H1 (cell line): ENCODE results near the gene CAMTA1. TPM values are rescaled to one million over a fixed set of nuclear protein-coding genes. Genes with fewer than 3 reads are reported as not detected.

ENCODE experiments used
- CTCF ChIA-PET: fragments of 300-600 bp; sonication (Branson Sonifier 250); formaldehyde crosslinking; loops from one replicate; lab custom pipeline; 2021; ENCODE audit not compliant: partially characterized antibody; lab: Charles Lee
- POLR2A ChIA-PET: fragments of 300-600 bp; sonication (Branson Sonifier 250); formaldehyde crosslinking; loops from one replicate; lab custom pipeline; 2021; ENCODE audit warnings: inconsistent platforms; ENCODE audit not compliant: partially characterized antibody; lab: Charles Lee
- DNase-seq, 2 experiments: peaks; one replicate each; pipeline versions ENCODE4 v3.0.0 to v3.0.0-alpha.2; 2010 to 2022; ENCODE audit warnings: low spot score in 2 of 2, low read depth in 1 of 2, mixed read lengths in 1 of 2
- FAIRE-seq: peaks from 2 replicates; lab custom pipeline; 2011; peaks lifted over from hg19 to GRCh38; lab: Jason Lieb, UNC
- H2AFZ ChIP-seq: 2 replicates; pipeline ENCODE4 v1.8.1; 2012; ENCODE audit warnings: low read length, inconsistent platforms
- H2AK5ac ChIP-seq: 2 replicates; pipeline ENCODE4 v1.6.1; 2013; ENCODE audit warnings: low read depth, low read length
- H2BK120ac ChIP-seq: replicated peaks from 2 replicates; pipeline ENCODE3; 2013; ENCODE audit warnings: low read depth, low read length, inconsistent platforms
- H2BK12ac ChIP-seq: 2 replicates; pipeline ENCODE4 v1.6.1; 2013; ENCODE audit warnings: low read depth, low read length
- H2BK15ac ChIP-seq: 2 replicates; pipeline ENCODE4 v1.6.1; 2013; ENCODE audit warnings: low read length
- H2BK20ac ChIP-seq: 2 replicates; pipeline ENCODE4 v1.6.1; 2013; ENCODE audit warnings: low read length
- H2BK5ac ChIP-seq: 2 replicates; pipeline ENCODE4 v1.6.1; 2013; ENCODE audit warnings: low read depth, low read length
- H3K14ac ChIP-seq: 2 replicates; pipeline ENCODE4 v1.6.1; 2013; ENCODE audit warnings: inconsistent platforms; ENCODE audit not compliant: insufficient read length
- H3K18ac ChIP-seq: 2 replicates; pipeline ENCODE4 v1.6.1; 2013; ENCODE audit warnings: low read length; ENCODE audit errors: extremely low read depth
- H3K23ac ChIP-seq: 2 replicates; pipeline ENCODE4 v1.6.1; 2013; ENCODE audit warnings: inconsistent platforms; ENCODE audit not compliant: insufficient read length
- H3K23me2 ChIP-seq: 2 replicates; pipeline ENCODE4 v1.6.1; 2013; ENCODE audit warnings: low read depth, low read length
- H3K27ac ChIP-seq: 2 replicates; pipeline ENCODE4 v1.6.1; 2011; ENCODE audit warnings: low read depth, low read length, inconsistent platforms
- H3K27me3 ChIP-seq, 4 experiments: replicated peaks in 1 of 4; 1 replicate in 1 of 4; 2 replicates in 3 of 4; pipeline versions ENCODE4 v1.6.1 to v1.8.1; 2011 to 2013; ENCODE audit warnings: low read length in 3 of 4, mild to moderate bottlenecking in 3 of 4, inconsistent platforms in 2 of 4, mixed read lengths in 2 of 4, moderate library complexity in 1 of 4; ENCODE audit not compliant: control insufficient read depth in 3 of 4, insufficient read depth in 3 of 4; ENCODE audit errors: extremely low read depth in 1 of 4
- H3K36me3 ChIP-seq, 4 experiments: 2 replicates each; pipeline versions ENCODE4 v1.6.1 to v1.8.1; 2011 to 2013; ENCODE audit warnings: mild to moderate bottlenecking in 4 of 4, low read length in 3 of 4, moderate library complexity in 2 of 4, control low read depth in 1 of 4, inconsistent platforms in 1 of 4; ENCODE audit not compliant: insufficient read depth in 4 of 4, control insufficient read depth in 2 of 4
- H3K4ac ChIP-seq: replicated peaks from 2 replicates; pipeline ENCODE3; 2013; ENCODE audit warnings: low read length, low read depth, mixed read lengths, inconsistent platforms; ENCODE audit not compliant: insufficient read length
- H3K4me1 ChIP-seq, 4 experiments: replicated peaks in 1 of 4; 1 replicate in 1 of 4; 2 replicates in 3 of 4; pipeline versions ENCODE4 v1.6.1 to v1.8.1; 2011 to 2013; ENCODE audit warnings: low read length in 3 of 4, inconsistent platforms in 2 of 4, mixed read lengths in 1 of 4; ENCODE audit not compliant: insufficient read depth in 4 of 4, control insufficient read depth in 3 of 4
- H3K4me2 ChIP-seq, 2 experiments: 2 replicates each; pipeline versions ENCODE4 v1.6.1 to v1.8.1; 2011 to 2013; ENCODE audit warnings: low read depth in 2 of 2, low read length in 2 of 2, control low read depth in 1 of 2, inconsistent platforms in 1 of 2, mild to moderate bottlenecking in 1 of 2; ENCODE audit not compliant: insufficient read depth in 1 of 2
- H3K4me3 ChIP-seq, 4 experiments: fragments of 200-600, 300-600 bp in 1 of 4; sonication (generic), shearing (Covaris generic), sonication (Bioruptor Twin) in 1 of 4; 2 replicates each; pipeline versions ENCODE4 v1.5.1 to v1.8.1; 2011 to 2016; ENCODE audit warnings: low read length in 4 of 4, low read depth in 3 of 4, control low read depth in 2 of 4, inconsistent platforms in 2 of 4, mild to moderate bottlenecking in 2 of 4, mixed read lengths in 1 of 4, moderate library complexity in 1 of 4; ENCODE audit not compliant: insufficient read depth in 2 of 4; ENCODE audit errors: extremely low read depth in 1 of 4
- H3K56ac ChIP-seq: replicated peaks from 2 replicates; pipeline ENCODE3; 2013; ENCODE audit warnings: low read depth, mild to moderate bottlenecking, mixed read lengths, low read length, inconsistent platforms; ENCODE audit not compliant: insufficient read length
- H3K79me1 ChIP-seq: 2 replicates; pipeline ENCODE4 v1.6.1; 2013; ENCODE audit warnings: low read depth, low read length, control low read depth
- H3K79me2 ChIP-seq, 2 experiments: 2 replicates each; pipeline versions ENCODE4 v1.6.1 to v1.8.1; 2012 to 2013; ENCODE audit warnings: low read length in 2 of 2, mild to moderate bottlenecking in 2 of 2, inconsistent platforms in 1 of 2; ENCODE audit not compliant: insufficient read depth in 2 of 2, control insufficient read depth in 1 of 2
- H3K9ac ChIP-seq, 4 experiments: replicated peaks in 1 of 4; 1 replicate in 1 of 4; 2 replicates in 3 of 4; pipeline versions ENCODE4 v1.6.1 to v1.8.1; 2011 to 2013; ENCODE audit warnings: low read depth in 3 of 4, low read length in 3 of 4, control low read depth in 2 of 4, mild to moderate bottlenecking in 2 of 4, moderate library complexity in 2 of 4, inconsistent platforms in 1 of 4; ENCODE audit errors: extremely low read depth in 1 of 4
- H3K9me3 ChIP-seq, 2 experiments: 2 replicates each; pipeline versions ENCODE4 v1.6.1 to v1.8.1; 2012 to 2013; ENCODE audit warnings: mild to moderate bottlenecking in 2 of 2, moderate library complexity in 2 of 2, control low read depth in 1 of 2, inconsistent platforms in 1 of 2, low read depth in 1 of 2, low read length in 1 of 2, mixed read lengths in 1 of 2; ENCODE audit not compliant: insufficient read depth in 2 of 2
- H4K20me1 ChIP-seq, 2 experiments: replicated peaks in 1 of 2; 2 replicates each; pipeline versions ENCODE3 to v1.8.1; 2011 to 2013; ENCODE audit warnings: inconsistent platforms in 2 of 2, low read length in 2 of 2, mild to moderate bottlenecking in 1 of 2; ENCODE audit not compliant: insufficient read depth in 2 of 2, control insufficient read depth in 1 of 2
- H4K5ac ChIP-seq: 2 replicates; pipeline ENCODE4 v1.6.1; 2013; ENCODE audit warnings: low read length, low read depth, mixed read lengths, inconsistent platforms; ENCODE audit not compliant: insufficient read length
- H4K8ac ChIP-seq: 2 replicates; pipeline ENCODE4 v1.8.0; 2013; ENCODE audit warnings: mild to moderate bottlenecking, moderate library complexity, low read length, inconsistent platforms; ENCODE audit not compliant: insufficient read depth; ENCODE audit errors: extremely low read depth
- H4K91ac ChIP-seq: replicated peaks from 2 replicates; pipeline ENCODE3; 2013; ENCODE audit warnings: low read length, mixed read lengths, inconsistent platforms; ENCODE audit not compliant: insufficient read length
- ASH2L ChIP-seq: fragments of 200-600, 300-600 bp; sonication (generic); IDR thresholded peaks from one replicate; pipeline ENCODE4 v1.7.1; 2017; ENCODE audit warnings: low read length
- FOSL1 ChIP-seq: IDR thresholded peaks from 2 replicates; pipeline ENCODE4 v1.6.1; 2011; ENCODE audit warnings: mild to moderate bottlenecking, low read depth, low read length, moderate library complexity; ENCODE audit not compliant: insufficient read depth
- GTF2F1 ChIP-seq: IDR thresholded peaks from 2 replicates; pipeline ENCODE4 v1.6.1; 2012; ENCODE audit warnings: low read depth, low read length, improper control_type of control experiment, borderline replicate concordance
- JUND ChIP-seq: IDR thresholded peaks from 2 replicates; pipeline ENCODE4 v1.6.1; 2011; ENCODE audit warnings: mild to moderate bottlenecking, improper control_type of control experiment, low read length
- KDM4A ChIP-seq: IDR thresholded peaks from one replicate; pipeline ENCODE4 v1.7.1; 2012; ENCODE audit warnings: low read depth, mild to moderate bottlenecking, moderate library complexity, low read length, inconsistent platforms; ENCODE audit not compliant: severe bottlenecking
- NANOG ChIP-seq: IDR thresholded peaks from 2 replicates; pipeline ENCODE4 v1.6.1; 2011; ENCODE audit warnings: low read length, low read depth, mild to moderate bottlenecking, inconsistent platforms; ENCODE audit not compliant: insufficient read depth, poor library complexity, severe bottlenecking
- SIRT6 ChIP-seq: IDR thresholded peaks from one replicate; pipeline ENCODE4 v1.7.1; 2012; ENCODE audit warnings: low read length, inconsistent platforms
- TAF1 ChIP-seq: IDR thresholded peaks from 2 replicates; pipeline ENCODE4 v1.6.1; 2011; ENCODE audit warnings: mild to moderate bottlenecking, low read depth, low read length
- TAF7 ChIP-seq: optimal IDR thresholded peaks from 2 replicates; pipeline ENCODE3; 2011; ENCODE audit warnings: low read depth, mild to moderate bottlenecking, inconsistent platforms, low read length, moderate library complexity, borderline replicate concordance
- TEAD4 ChIP-seq: IDR thresholded peaks from 2 replicates; pipeline ENCODE4 v1.6.1; 2012; ENCODE audit warnings: low read depth, low read length, inconsistent platforms, mixed read lengths
- ZNF274 ChIP-seq: IDR thresholded peaks from 2 replicates; pipeline ENCODE4 v1.7.0; 2012; ENCODE audit warnings: low read length, borderline replicate concordance; ENCODE audit errors: extremely low read depth
- WGBS, 2 experiments: shearing (Covaris generic) in 1 of 2; methylation state at CpG; one replicate each; pipeline versions ENCODE4 v1.1.6 to v1.1.7; 2013 to 2015; ENCODE audit warnings: low lambda C conversion rate in 2 of 2, mixed read lengths in 2 of 2, inconsistent platforms in 1 of 2, low coverage in 1 of 2, missing lambda C conversion rate in 1 of 2; ENCODE audit not compliant: insufficient replicate concordance in 2 of 2, insufficient coverage in 1 of 2, insufficient read length in 1 of 2; ENCODE audit errors: extremely low coverage in 1 of 2, missing lambda C conversion rate in 1 of 2; 5-methylcytosine and 5-hydroxymethylcytosine counted together
- polyA plus RNA-seq, 7 experiments: library from polyadenylated mRNA; depleted of rRNA in 3 of 7; stranded (reverse) in 5 of 7; unstranded in 2 of 7; fragments of >200 nt in 5 of 7; fragments of 200-250 nt in 2 of 7; gene quantifications; 1 replicate in 5 of 7; 2 replicates in 1 of 7; 4 replicates in 1 of 7; pipeline versions ENCODE4 v1.2.1 to v1.2.3, GENCODE V29; 2011 to 2013; ENCODE audit warnings: missing spikeins in 2 of 7, mixed read lengths in 2 of 7
- total RNA-seq: library from RNA; stranded (reverse); fragmentation: NEBNext Ultra II Directional; extraction: Animal tissue kit (Norgen Biotek cat#: 25700); gene quantifications from 2 replicates; pipeline ENCODE4 v1.2.1, GENCODE V29; 2021
- TF ChIP-seq, protein P1 (sequence below): IDR thresholded peaks from 2 replicates; pipeline ENCODE4 v1.6.1; 2012; ENCODE audit warnings: low read length, inconsistent platforms
- TF ChIP-seq, protein P2 (sequence below): IDR thresholded peaks from 2 replicates; pipeline ENCODE4 v1.6.1; 2011; ENCODE audit warnings: low read depth, mild to moderate bottlenecking, low read length; ENCODE audit not compliant: insufficient read depth

CAMTA1 gene
- total and polyA plus RNA-seq, 2 of the 8 experiments (the other 6 are each of a cell fraction or from before 2014, with no cell fraction given) = 65.0 to 119 TPM

GRCh38 chr1:7356079-7356478, 570.8 kb downstream of the CAMTA1 start:
- Histone ChIP-seq H2BK12ac (no peak overlapping the region), H3K36me3 (no peaks in the 10 kb centered on the region), H2BK20ac (no peak overlapping the region), H3K4me1 (no peaks in the 10 kb centered on the region), H3K56ac (no peak overlapping the region), H3K4ac (no peak overlapping the region), H3K27me3 (no peaks in the 10 kb centered on the region), H3K18ac (no peak overlapping the region), H4K5ac (no peak overlapping the region), H3K14ac (no peak overlapping the region), H3K27ac (no peak overlapping the region), H3K4me2 (no peak overlapping the region), H3K23ac (no peak overlapping the region), H3K9ac (no peak overlapping the region), H2AFZ (no peak overlapping the region), H2AK5ac (no peak overlapping the region), H3K9me3 (no peaks in the 10 kb centered on the region), H2BK120ac (no peak overlapping the region), H4K8ac (no peak overlapping the region), H3K23me2 (no peaks in the 10 kb centered on the region), H4K20me1 (no peaks in the 10 kb centered on the region), H3K4me3 (no peak overlapping the region), H3K79me1 (no peaks in the 10 kb centered on the region), H2BK15ac (no peak overlapping the region), H2BK5ac (no peak overlapping the region), H4K91ac (no peak overlapping the region), H3K79me2 (no peaks in the 10 kb centered on the region)
- DNase-seq (no peak), FAIRE-seq (no peak)
- WGBS, 2 experiments = 87% methylated on average over 5 of the region's 5 CpGs; no CpG with 5 or more reads in 1 of the 2 experiments
- ChIA-PET POLR2A (no interaction called here), CTCF (interaction anchor here (1.7 to 2.0 kb wide), 2 partner anchors 123 to 132 kb away, joined by 4 to 9 read pairs; no protein-coding TSS in a partner anchor)
- TF ChIP-seq ZNF274 (no peak), FOSL1 (no peak), ASH2L (no peak), TEAD4 (no peak), SIRT6 (no peak), GTF2F1 (no peak), KDM4A (no peak), TAF7 (no peak), TAF1 (no peak), NANOG (no peak), JUND (no peak)
- TF ChIP-seq, protein P1, sequence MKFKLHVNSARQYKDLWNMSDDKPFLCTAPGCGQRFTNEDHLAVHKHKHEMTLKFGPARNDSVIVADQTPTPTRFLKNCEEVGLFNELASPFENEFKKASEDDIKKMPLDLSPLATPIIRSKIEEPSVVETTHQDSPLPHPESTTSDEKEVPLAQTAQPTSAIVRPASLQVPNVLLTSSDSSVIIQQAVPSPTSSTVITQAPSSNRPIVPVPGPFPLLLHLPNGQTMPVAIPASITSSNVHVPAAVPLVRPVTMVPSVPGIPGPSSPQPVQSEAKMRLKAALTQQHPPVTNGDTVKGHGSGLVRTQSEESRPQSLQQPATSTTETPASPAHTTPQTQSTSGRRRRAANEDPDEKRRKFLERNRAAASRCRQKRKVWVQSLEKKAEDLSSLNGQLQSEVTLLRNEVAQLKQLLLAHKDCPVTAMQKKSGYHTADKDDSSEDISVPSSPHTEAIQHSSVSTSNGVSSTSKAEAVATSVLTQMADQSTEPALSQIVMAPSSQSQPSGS = no peak
- TF ChIP-seq, protein P2, sequence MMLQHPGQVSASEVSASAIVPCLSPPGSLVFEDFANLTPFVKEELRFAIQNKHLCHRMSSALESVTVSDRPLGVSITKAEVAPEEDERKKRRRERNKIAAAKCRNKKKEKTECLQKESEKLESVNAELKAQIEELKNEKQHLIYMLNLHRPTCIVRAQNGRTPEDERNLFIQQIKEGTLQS = no peak
